Cardiac fibroblast (primary cell): ENCODE measurements around the gene ELMO1.

Source experiments
- DNase-seq, 2 donors: peaks; one replicate each; pipeline versions ENCODE4 v3.0.0 to v3.0.0-alpha.2; 2010; ENCODE audit warnings: low read depth in 2 of 2
- H3K4me3 ChIP-seq, 2 donors: replicated peaks in 1 of 2; 1 replicate in 1 of 2; 2 replicates in 1 of 2; pipeline ENCODE4 v1.5.1; 2011; ENCODE audit warnings: low read depth in 2 of 2, low read length in 2 of 2, mild to moderate bottlenecking in 2 of 2, moderate library complexity in 1 of 2
- CTCF ChIP-seq: IDR thresholded peaks from one replicate; pipeline ENCODE4 v1.5.1; 2011; ENCODE audit warnings: low read depth, mild to moderate bottlenecking, low read length, inconsistent platforms

ELMO1 gene

GRCh38 chr7:36821617-36822016 is 627.0 kb downstream of the ELMO1 start:
- no peak for TF ChIP-seq CTCF
- DNase-seq = no peak
- no peak overlapping the region for H3K4me3 ChIP-seq

- TF ChIP-seq CTCF = no peak
- peak; percentile 10 to 82 for DNase-seq
- H3K4me3 ChIP-seq = no peak overlapping the region
Observed at GRCh38 chr7:36820527-36821170, 628.0 kb downstream of the ELMO1 start.

- no peak overlapping the region for H3K4me3 ChIP-seq
- TF ChIP-seq CTCF = no peak
- DNase-seq = no peak
Observed at GRCh38 chr7:36819639-36820038, 629.0 kb downstream of the ELMO1 start.

GRCh38 chr7:36814311-36814710 is 634.4 kb downstream of the ELMO1 start:
- DNase-seq = no peak
- no peak for TF ChIP-seq CTCF
- no peak overlapping the region for H3K4me3 ChIP-seq

- TF ChIP-seq CTCF = no peak
- no peak overlapping the region for H3K4me3 ChIP-seq
- no peak for DNase-seq
Observed at GRCh38 chr7:36811807-36812206, 636.9 kb downstream of the ELMO1 start.

GRCh38 chr7:36810489-36810888 is 638.2 kb downstream of the ELMO1 start:
- H3K4me3 ChIP-seq = no peak overlapping the region
- DNase-seq = no peak
- TF ChIP-seq CTCF = no peak

- no peak for TF ChIP-seq CTCF
- H3K4me3 ChIP-seq = no peak overlapping the region
- DNase-seq = no peak
Observed at GRCh38 chr7:36810032-36810431, 638.6 kb downstream of the ELMO1 start.
